ENCODE measurements around the gene ATP8A1.

The ATP8A1 gene

DNA sequence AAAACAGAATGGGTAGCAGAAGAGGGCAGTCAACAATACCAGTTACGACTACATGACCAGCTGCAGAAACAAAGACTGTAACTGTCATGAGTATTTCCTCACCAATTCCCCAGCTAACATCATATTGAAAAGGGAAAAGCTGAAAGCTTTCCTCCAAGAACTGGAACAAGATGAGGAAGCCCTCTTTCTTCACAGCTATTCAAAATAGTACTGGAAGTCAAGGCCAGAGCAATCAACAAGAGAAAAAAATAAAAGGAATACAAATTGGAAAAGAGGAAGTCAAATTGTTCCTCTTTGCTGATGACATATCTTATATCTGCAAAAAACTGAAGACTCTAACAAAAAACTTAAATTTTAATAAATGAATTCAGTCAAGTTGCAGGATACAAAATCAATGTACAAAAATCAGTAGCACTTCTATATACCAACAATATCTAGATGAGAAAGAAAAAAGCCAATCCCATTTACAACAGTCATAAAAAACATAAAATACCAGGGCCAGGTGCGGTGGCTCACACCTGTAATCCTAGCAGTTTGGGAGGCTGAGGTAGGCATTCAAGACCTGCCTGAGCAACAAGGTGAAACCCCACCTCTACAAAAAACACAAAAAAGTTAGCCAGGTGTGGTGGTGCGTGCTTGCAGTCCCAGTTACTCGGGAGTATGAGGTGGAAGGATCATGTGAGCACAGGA lies 125.4 kb downstream of the ATP8A1 start:
- Mint-ChIP-seq H3K27me3 (no peaks in the 10 kb centered on the region), H3K36me3 (peaks cover 31% of the 10 kb centered on the region), H3K9me3 (no peaks in the 10 kb centered on the region), H3K4me1 (peaks cover 8% of the 10 kb centered on the region), H3K27ac (no peak overlapping the region), H3K4me3 (no peak overlapping the region)

DNA sequence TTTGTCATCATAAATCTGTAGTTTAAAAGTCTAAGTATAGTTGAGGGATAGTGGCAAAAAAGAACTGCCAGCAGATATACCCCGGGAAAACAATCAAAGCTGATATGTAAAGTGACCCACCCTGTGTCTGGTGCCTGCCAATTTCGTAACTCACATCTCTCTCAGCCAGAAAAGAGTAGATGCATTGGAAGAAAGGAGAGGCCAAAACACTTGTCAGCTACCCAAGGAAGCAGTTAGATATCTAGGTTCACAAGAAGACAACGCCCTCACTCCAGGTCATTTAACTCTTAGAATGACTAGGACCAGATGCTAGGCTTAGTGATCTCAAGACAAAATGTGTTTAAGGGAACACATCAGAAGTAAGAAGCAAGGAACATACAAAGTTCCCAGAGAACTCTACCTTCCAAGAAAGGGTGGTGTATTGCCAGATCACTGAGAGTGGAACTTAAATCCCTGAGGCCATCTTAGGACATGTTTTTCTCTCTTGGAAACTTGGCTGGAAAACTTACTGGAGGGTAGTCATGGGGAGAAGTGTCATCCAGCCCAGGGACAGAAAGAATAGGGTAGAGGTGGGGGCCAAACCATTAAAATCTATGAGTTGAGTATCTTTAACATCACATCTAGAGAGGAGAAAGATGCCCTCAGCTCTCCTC lies 133.7 kb downstream of the ATP8A1 start:
- H3K4me1 Mint-ChIP-seq, result no peaks in the 10 kb centered on the region
- H3K4me3 Mint-ChIP-seq, result no peak overlapping the region
- H3K36me3 Mint-ChIP-seq, result peaks cover 5% of the 10 kb centered on the region
- no peaks in the 10 kb centered on the region for H3K9me3 Mint-ChIP-seq
- H3K27me3 Mint-ChIP-seq, result no peaks in the 10 kb centered on the region
- H3K27ac Mint-ChIP-seq, result no peak overlapping the region

- Mint-ChIP-seq H3K27me3 (no peaks in the 10 kb centered on the region), H3K4me3 (no peak overlapping the region), H3K36me3 (peaks cover 7% of the 10 kb centered on the region), H3K27ac (no peak overlapping the region), H3K9me3 (no peaks in the 10 kb centered on the region), H3K4me1 (no peaks in the 10 kb centered on the region)
Measured at GRCh38 chr4:42519803-42520417, 137.0 kb downstream of the ATP8A1 start.

DNA sequence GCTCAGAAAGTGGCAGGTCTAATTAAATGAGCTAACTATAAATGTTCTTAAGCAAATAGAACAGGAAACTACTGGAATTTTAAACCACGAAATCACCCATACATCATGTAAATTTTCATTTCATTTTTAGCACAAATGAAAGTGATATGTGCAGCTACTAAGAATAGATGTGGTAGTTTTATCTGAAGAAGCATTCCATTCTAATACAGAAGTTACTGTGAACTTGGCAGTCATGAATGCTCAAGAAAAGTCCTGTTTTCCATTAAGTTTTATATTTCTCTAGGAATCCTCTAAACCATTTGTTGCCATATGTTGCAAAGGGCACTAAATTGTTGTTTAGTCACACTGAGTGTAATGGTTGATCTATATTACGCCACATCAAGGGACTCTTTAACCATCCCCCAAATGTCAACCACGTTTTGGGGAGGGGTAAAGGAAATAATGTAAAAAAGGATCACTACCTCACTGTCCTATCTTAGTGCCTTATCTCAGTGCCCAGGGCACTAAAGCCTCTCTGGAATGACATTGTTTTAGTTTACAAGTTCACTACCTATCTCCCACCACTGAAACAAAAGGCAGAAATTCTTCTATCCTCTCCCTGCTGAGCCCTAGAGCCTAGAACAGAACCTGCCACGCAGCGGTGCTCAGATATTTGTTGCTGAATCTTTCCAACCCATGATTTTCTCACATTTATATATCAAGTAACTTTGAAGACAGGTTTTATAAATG lies 141.6 kb downstream of the ATP8A1 start:
- Mint-ChIP-seq H3K27me3 (no peaks in the 10 kb centered on the region), H3K9me3 (no peaks in the 10 kb centered on the region), H3K4me1 (no peaks in the 10 kb centered on the region), H3K36me3 (peaks cover 19% of the 10 kb centered on the region), H3K27ac (no peak overlapping the region), H3K4me3 (no peak overlapping the region)

GRCh38 chr4:42513748-42514492 lies 143.0 kb downstream of the ATP8A1 start:
- H3K36me3 Mint-ChIP-seq, result peaks cover 18% of the 10 kb centered on the region
- H3K4me3 Mint-ChIP-seq, result no peak overlapping the region
- no peaks in the 10 kb centered on the region for H3K27me3 Mint-ChIP-seq
- H3K27ac Mint-ChIP-seq, result no peak overlapping the region
- no peaks in the 10 kb centered on the region for H3K9me3 Mint-ChIP-seq
- no peaks in the 10 kb centered on the region for H3K4me1 Mint-ChIP-seq

- H3K9me3 Mint-ChIP-seq, result no peaks in the 10 kb centered on the region
- H3K27me3 Mint-ChIP-seq, result no peaks in the 10 kb centered on the region
- H3K36me3 Mint-ChIP-seq, result peaks cover 23% of the 10 kb centered on the region
- H3K27ac Mint-ChIP-seq, result no peak overlapping the region
- H3K4me1 Mint-ChIP-seq, result no peaks in the 10 kb centered on the region
- no peak overlapping the region for H3K4me3 Mint-ChIP-seq
Measured at GRCh38 chr4:42512226-42512625, 144.7 kb downstream of the ATP8A1 start.

GRCh38 chr4:42510225-42510624 lies 146.7 kb downstream of the ATP8A1 start:
- Mint-ChIP-seq H3K9me3 (no peaks in the 10 kb centered on the region), H3K36me3 (peaks cover 31% of the 10 kb centered on the region), H3K27me3 (no peaks in the 10 kb centered on the region), H3K27ac (no peak overlapping the region), H3K4me3 (no peak overlapping the region), H3K4me1 (no peaks in the 10 kb centered on the region)

- Mint-ChIP-seq H3K27me3 (no peaks in the 10 kb centered on the region), H3K27ac (no peak overlapping the region), H3K9me3 (no peaks in the 10 kb centered on the region), H3K36me3 (peaks cover 25% of the 10 kb centered on the region), H3K4me3 (no peak overlapping the region), H3K4me1 (peaks cover 4% of the 10 kb centered on the region)
Measured at GRCh38 chr4:42501624-42502401, 155.1 kb downstream of the ATP8A1 start.

- no peaks in the 10 kb centered on the region for H3K9me3 Mint-ChIP-seq
- no peak overlapping the region for H3K27ac Mint-ChIP-seq
- peaks cover 22% of the 10 kb centered on the region for H3K36me3 Mint-ChIP-seq
- H3K27me3 Mint-ChIP-seq, result no peaks in the 10 kb centered on the region
- no peak overlapping the region for H3K4me3 Mint-ChIP-seq
- H3K4me1 Mint-ChIP-seq, result peaks cover 4% of the 10 kb centered on the region
Measured at GRCh38 chr4:42498040-42498439, 158.9 kb downstream of the ATP8A1 start.

- Mint-ChIP-seq H3K27me3 (no peaks in the 10 kb centered on the region), H3K9me3 (no peaks in the 10 kb centered on the region), H3K4me1 (peaks cover 4% of the 10 kb centered on the region), H3K27ac (no peak overlapping the region), H3K36me3 (peaks cover 17% of the 10 kb centered on the region), H3K4me3 (no peak overlapping the region)
Measured at GRCh38 chr4:42497142-42497910, 159.6 kb downstream of the ATP8A1 start.

GRCh38 chr4:42492962-42493361 lies 163.9 kb downstream of the ATP8A1 start:
- no peaks in the 10 kb centered on the region for H3K27me3 Mint-ChIP-seq
- no peak overlapping the region for H3K4me3 Mint-ChIP-seq
- no peaks in the 10 kb centered on the region for H3K9me3 Mint-ChIP-seq
- no peak overlapping the region for H3K27ac Mint-ChIP-seq
- peaks cover 32% of the 10 kb centered on the region for H3K36me3 Mint-ChIP-seq
- H3K4me1 Mint-ChIP-seq, result peaks cover 4% of the 10 kb centered on the region

DNA sequence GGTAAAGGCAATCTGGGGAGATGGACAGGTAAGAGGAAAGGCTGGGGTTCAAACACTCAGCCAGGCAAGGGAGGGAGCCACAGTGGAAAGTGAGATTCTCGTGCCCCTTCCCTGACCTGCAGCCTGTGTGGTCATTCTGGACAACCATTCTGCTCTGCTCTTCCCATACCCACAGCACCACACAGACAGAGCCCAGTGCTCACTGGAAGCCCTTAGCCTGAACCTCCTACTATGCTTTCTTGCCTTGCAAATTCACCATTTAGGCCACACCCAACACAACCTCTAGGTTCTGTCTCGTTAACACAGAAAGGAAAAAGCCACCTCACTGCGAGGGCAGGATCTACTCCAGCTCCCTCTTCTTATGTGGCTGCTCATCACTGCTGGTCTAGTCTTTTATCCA lies 166.9 kb downstream of the ATP8A1 start:
- H3K27ac Mint-ChIP-seq, result peak overlapping the region; percentile 68
- no peak overlapping the region for H3K4me3 Mint-ChIP-seq
- H3K4me1 Mint-ChIP-seq, result no peaks in the 10 kb centered on the region
- no peaks in the 10 kb centered on the region for H3K9me3 Mint-ChIP-seq
- peaks cover 22% of the 10 kb centered on the region for H3K36me3 Mint-ChIP-seq
- H3K27me3 Mint-ChIP-seq, result no peaks in the 10 kb centered on the region

DNA sequence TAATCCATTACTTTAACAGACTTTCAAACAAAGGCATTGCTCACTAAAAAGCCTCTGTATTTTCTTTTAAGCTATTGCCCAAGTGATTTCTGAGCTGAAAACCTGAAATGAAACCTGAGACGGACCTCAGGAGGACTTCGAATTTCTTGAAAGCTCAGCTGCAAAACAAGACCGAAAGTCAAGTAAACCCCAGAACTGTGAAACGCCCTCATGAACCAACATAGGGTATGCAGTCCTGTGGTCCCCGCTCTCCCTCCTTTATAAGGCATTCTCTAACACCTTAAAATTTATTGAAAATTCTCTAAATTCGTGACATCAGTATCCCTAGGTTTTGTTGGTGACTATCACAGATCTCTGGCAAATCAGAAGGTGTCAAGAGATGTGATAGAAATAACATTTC lies 167.8 kb downstream of the ATP8A1 start:
- no peak overlapping the region for H3K4me3 Mint-ChIP-seq
- no peaks in the 10 kb centered on the region for H3K27me3 Mint-ChIP-seq
- H3K9me3 Mint-ChIP-seq, result no peaks in the 10 kb centered on the region
- H3K27ac Mint-ChIP-seq, result no peak overlapping the region
- no peaks in the 10 kb centered on the region for H3K4me1 Mint-ChIP-seq
- H3K36me3 Mint-ChIP-seq, result peaks cover 24% of the 10 kb centered on the region

DNA sequence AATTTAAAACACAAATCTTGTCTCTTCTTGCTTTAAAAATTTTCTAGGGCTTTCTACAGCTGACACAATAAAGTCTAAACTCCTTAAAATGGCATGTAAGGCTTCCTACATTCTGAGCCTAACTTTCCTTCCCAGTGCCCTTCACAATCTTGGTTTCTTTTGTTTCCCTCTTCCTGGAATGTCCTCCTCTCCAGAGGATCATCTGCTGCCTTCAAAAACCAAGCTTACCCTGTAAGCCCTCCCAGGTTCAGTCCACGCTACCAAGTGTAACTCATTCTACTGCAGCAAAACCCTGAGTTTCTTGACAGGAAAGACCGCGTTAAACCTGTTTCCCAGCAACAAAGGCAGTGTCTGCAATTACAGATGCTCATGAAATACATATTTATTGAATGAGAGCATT lies 168.4 kb downstream of the ATP8A1 start:
- Mint-ChIP-seq H3K27me3 (no peaks in the 10 kb centered on the region), H3K4me3 (no peak overlapping the region), H3K9me3 (no peaks in the 10 kb centered on the region), H3K4me1 (no peaks in the 10 kb centered on the region), H3K36me3 (peaks cover 26% of the 10 kb centered on the region), H3K27ac (no peak overlapping the region)
